Brain microvascular endothelial cell (primary cell): Measurements from ENCODE around the gene PDE1C.

Source experiments
- DNase-seq: peaks from one replicate; pipeline ENCODE4 v3.0.0-alpha.2; 2020
- H3K27ac ChIP-seq: fragments of 250-450 bp; sonication (Bioruptor Pico); 2 replicates; pipeline ENCODE4 v1.5.1; 2020; ENCODE audit warnings: mild to moderate bottlenecking, moderate library complexity
- H3K27me3 ChIP-seq: fragments of 250-450 bp; sonication (Bioruptor Pico); replicated peaks from 2 replicates; pipeline ENCODE4 v1.5.1; 2020; ENCODE audit warnings: mild to moderate bottlenecking
- H3K36me3 ChIP-seq: fragments of 250-450 bp; sonication (Bioruptor Pico); replicated peaks from 2 replicates; pipeline ENCODE4 v1.5.1; 2020; ENCODE audit warnings: mild to moderate bottlenecking
- H3K4me3 ChIP-seq: 2 replicates; pipeline ENCODE4 v1.5.1; 2011; ENCODE audit warnings: low read depth, mild to moderate bottlenecking, control low read depth, low read length, moderate library complexity
- in situ Hi-C: cut with HindIII; loops from 2 replicates; pipeline ENCODE4 v1.10.0; 2017; ENCODE audit warnings: low sequenced_read_pairs, low pct_ligation_motif_present
- TF ChIP-seq, protein P1 (sequence below): IDR thresholded peaks from 2 replicates; pipeline ENCODE4 v1.5.1; 2011; ENCODE audit warnings: low read depth, mild to moderate bottlenecking, moderate library complexity, low read length, control low read depth, inconsistent platforms; ENCODE audit errors: missing control alignments

PDE1C gene

GRCh38 chr7:31855530-31855929 lies 214.7 kb downstream of the PDE1C start:
- H3K4me3 ChIP-seq = no peak overlapping the region
- TF ChIP-seq, protein P1, sequence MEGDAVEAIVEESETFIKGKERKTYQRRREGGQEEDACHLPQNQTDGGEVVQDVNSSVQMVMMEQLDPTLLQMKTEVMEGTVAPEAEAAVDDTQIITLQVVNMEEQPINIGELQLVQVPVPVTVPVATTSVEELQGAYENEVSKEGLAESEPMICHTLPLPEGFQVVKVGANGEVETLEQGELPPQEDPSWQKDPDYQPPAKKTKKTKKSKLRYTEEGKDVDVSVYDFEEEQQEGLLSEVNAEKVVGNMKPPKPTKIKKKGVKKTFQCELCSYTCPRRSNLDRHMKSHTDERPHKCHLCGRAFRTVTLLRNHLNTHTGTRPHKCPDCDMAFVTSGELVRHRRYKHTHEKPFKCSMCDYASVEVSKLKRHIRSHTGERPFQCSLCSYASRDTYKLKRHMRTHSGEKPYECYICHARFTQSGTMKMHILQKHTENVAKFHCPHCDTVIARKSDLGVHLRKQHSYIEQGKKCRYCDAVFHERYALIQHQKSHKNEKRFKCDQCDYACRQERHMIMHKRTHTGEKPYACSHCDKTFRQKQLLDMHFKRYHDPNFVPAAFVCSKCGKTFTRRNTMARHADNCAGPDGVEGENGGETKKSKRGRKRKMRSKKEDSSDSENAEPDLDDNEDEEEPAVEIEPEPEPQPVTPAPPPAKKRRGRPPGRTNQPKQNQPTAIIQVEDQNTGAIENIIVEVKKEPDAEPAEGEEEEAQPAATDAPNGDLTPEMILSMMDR = no peak
- no peak for DNase-seq
- H3K27ac ChIP-seq = no peak overlapping the region
- H3K27me3 ChIP-seq = no peaks in the 10 kb centered on the region
- in situ Hi-C loops = no loop called here
- no peaks in the 10 kb centered on the region for H3K36me3 ChIP-seq

GRCh38 chr7:31853380-31853779 lies 216.8 kb downstream of the PDE1C start:
- H3K4me3 ChIP-seq = no peak overlapping the region
- TF ChIP-seq, protein P1 = no peak
- H3K27ac ChIP-seq = no peak overlapping the region
- DNase-seq = no peak
- no peaks in the 10 kb centered on the region for H3K36me3 ChIP-seq
- H3K27me3 ChIP-seq = no peaks in the 10 kb centered on the region
- in situ Hi-C loops = no loop called here

- in situ Hi-C loops = no loop called here
Observed at GRCh38 chr7:31852462-31852861, 217.7 kb downstream of the PDE1C start.

DNA sequence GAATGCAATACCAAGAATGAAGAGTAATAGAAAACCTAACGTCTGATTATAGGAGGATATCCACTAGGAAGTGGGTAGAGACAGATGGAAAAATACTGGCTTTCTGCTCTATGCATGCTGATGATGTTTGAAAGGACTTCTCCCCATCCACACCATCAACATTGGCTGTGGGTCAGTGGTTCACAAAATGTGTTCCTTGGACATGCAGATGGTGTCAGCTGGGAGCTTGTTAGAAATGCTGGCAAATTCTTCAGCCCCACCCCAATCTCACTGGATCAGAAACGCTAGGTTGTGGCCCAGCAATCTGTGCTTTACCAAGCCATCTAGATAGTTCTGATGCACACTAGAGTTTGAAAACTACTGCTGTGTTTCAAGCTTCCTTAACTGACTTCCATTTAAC lies 219.1 kb downstream of the PDE1C start:
- DNase-seq = no peak
- Histone ChIP-seq H3K36me3 (no peaks in the 10 kb centered on the region), H3K27me3 (no peaks in the 10 kb centered on the region), H3K27ac (no peak overlapping the region), H3K4me3 (no peak overlapping the region)
- TF ChIP-seq, protein P1 = no peak
- in situ Hi-C loops = no loop called here

More at GRCh38 chr7:31852462-31852861, 217.7 kb downstream of the PDE1C start:
- TF ChIP-seq, protein P1 = no peak
- Histone ChIP-seq H3K36me3 (no peaks in the 10 kb centered on the region), H3K4me3 (no peak overlapping the region), H3K27ac (no peak overlapping the region), H3K27me3 (no peaks in the 10 kb centered on the region)
- no peak for DNase-seq

- Histone ChIP-seq H3K36me3 (no peaks in the 10 kb centered on the region), H3K27ac (no peak overlapping the region), H3K4me3 (no peak overlapping the region), H3K27me3 (no peaks in the 10 kb centered on the region)
- in situ Hi-C loops = no loop called here
- TF ChIP-seq, protein P1 = no peak
- DNase-seq = no peak
Observed at GRCh38 chr7:31850601-31851000, 219.6 kb downstream of the PDE1C start.

GRCh38 chr7:31850066-31850465 lies 220.1 kb downstream of the PDE1C start:
- TF ChIP-seq, protein P1 = no peak
- Histone ChIP-seq H3K27me3 (no peaks in the 10 kb centered on the region), H3K36me3 (no peaks in the 10 kb centered on the region), H3K27ac (no peak overlapping the region), H3K4me3 (no peak overlapping the region)
- no peak for DNase-seq
- in situ Hi-C loops = no loop called here
